GM18499 (cell line): ENCODE data around the gene SDK1.

Experiments
- ATAC-seq: cut with Tn5 transposase; IDR thresholded peaks from one replicate; pipeline ENCODE4 v1.9.1; 2021; ENCODE audit warnings: moderate number of reproducible peaks; ENCODE audit not compliant: insufficient read depth, unreplicated experiment

SDK1 gene

DNA sequence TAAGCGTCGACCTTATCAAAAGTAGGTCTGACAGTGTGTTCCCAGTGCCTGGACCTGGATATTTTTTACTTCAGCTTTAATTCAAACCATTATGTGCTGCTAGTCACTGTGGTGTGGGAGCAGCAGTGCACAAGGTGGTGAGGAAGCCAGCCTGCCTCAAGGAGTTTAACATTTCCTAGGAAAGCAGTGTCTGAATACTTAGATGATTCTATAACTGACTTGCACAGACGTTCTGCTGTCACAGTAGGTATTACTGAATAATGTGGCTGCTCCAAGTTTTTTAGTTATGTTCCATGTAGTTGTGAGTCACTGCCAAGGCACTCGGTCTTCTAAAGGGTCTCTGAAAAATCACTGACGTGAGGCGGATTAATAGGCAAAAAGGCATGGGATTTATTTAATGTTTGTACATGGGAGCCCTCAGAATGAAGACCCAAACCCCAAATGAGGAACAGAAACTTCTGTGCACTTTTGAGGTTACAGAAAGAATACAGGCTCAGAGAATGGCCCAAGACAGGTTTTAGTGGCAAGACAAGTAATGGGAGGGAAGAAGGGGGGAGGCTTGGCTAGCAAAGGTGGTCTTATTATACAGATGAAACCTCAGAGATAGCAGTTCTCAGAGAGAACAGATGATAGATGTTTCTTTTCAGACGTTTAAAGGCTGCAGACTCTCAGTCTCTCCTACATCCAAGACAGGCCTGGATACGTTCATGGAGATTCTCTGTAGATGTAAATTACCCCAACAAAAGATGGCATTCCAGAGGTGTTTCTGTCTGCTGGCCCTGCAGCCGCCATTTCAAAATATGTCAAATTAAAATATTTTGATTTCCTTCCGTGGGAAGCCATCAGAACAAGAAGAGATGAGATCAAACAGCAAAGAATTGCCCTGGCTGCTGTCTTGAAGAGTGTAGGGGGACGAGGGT is 209.3 kb downstream of the SDK1 start:
- ATAC-seq, result no peak

DNA sequence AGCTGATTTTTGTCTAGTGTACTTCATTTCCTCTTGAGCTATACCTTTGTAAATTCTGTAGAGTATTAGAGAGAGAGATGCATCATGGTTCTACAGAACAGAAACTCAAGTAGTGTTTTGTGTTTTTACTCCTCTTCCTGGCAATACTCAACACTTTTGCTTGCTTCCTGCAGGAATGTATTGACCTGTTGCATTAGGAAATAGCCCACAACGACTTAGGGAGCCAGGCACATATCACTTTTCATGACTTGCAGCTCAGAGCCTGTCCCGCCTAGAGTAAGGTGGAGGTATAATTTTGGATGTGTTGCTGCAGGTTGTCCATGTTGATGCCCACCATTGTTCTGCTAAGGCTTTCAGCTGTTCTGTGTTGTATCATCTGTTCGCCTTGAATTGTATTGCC is 216.3 kb downstream of the SDK1 start:
- no peak for ATAC-seq

DNA sequence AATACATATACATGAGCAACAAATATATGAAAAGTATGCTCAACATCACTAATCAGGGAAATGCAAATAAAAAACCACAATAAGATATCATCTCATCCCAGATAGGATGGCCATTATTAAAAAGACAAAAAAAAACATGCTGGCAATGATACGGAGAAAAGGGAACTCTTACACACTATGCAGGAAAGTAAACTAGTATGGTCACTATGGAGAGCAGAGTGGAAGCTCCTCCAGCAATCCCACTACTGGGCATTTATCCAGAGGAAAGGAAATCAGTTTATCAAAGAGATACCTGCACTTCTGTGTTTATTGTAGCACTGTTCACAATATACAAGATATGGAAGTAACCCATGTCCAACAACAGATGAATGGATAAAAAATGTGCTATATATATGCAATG is 217.5 kb downstream of the SDK1 start:
- ATAC-seq, result no peak

DNA sequence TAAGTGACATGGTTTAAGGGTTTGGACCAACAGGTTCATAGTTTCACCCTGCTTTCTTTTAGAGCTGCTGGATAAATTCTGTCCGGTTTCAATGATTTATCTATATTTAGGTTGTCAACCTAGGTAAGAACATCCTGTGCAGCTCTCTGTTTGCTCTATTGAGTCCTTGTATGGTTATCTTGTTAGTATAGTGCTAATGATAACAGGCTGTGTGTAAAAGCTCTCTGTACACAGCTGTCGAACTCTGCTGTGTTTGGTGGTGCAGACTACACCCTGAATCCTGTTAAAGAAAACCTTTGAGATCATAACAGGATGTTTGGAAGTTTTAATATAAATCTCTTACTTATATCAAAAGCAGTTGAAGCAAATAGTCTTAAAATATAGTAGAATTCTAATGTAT is 219.2 kb downstream of the SDK1 start:
- no peak for ATAC-seq

DNA sequence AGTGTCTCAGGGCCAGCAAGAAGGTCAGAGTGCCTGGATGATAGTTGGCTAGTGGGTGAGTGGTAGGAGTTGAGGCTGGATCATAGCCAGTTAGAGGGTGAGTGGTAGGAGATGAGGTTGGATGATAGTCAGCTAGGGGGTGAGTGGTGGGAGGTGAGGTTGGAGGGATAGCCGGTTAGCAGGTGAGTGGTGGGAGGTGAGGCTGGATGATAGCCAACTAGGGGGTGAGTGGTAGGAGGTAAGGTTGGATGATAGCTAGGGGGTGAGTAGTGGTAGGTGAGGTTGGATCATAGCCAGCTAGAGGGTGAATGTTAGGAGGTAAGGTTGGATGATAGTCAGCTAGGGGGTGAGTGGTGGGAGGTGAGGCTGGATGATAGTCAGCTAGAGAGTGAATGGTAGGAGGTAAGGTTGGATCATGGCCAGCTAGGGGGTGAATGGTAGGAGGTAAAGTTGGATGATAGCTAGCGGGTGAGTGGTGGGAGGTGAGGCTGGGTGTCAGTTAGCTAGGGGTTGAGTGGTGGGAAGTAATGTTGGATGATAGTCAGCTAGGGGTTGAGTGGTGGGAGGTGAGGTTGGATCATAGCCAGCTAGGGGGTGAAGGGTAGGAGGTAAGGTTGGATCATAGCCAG is 226.6 kb downstream of the SDK1 start:
- no peak for ATAC-seq

DNA sequence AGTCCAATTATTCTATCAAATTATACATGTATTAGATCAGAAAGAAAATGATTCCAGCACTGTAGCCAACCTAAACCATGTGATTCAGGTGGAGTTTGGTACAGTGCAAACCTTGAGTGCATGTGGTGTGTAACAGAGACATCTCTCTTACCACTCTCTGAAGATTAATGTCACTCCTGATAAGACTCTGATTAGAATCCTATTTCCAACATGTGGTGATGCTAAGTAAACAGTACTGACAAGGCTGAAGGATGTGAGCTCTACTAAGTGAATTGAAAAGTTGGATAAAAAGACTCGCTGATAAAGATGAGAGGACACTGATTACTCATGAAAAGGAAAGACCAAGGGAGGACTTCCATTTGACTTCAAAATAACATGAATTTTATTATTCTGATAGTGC is 232.0 kb downstream of the SDK1 start:
- no peak for ATAC-seq

DNA sequence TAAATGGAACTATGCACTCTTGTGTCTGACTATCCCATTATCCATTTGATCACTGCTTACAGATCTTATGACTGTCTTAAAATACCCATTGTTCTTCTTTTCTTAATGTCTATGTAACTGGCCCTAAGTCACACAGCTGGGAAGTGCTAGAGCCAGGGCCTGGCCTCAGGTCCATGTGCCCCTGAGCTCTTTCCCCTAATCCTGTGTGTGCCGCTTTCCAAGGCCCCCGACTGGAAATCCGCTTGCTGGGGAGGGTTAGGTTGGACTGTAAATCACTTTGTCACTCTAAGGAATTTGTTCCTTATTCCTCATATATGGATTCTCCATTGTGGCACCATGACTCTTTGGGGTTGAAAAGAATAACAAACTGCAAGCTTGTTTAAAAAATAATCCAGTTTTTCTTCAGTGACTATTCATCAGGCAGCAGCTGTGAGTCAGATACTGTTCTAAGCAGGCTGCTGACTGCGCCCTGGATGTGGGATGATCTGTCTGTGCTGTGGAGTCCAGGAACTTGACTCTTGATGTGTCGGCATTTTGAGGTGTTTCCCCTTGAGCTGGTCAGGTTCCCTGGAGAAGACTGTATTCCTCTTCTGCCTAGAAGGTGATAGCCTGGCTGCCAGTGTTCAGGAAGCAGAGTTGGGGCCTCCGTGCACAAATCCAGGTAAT is 236.3 kb downstream of the SDK1 start:
- ATAC-seq, result no peak

DNA sequence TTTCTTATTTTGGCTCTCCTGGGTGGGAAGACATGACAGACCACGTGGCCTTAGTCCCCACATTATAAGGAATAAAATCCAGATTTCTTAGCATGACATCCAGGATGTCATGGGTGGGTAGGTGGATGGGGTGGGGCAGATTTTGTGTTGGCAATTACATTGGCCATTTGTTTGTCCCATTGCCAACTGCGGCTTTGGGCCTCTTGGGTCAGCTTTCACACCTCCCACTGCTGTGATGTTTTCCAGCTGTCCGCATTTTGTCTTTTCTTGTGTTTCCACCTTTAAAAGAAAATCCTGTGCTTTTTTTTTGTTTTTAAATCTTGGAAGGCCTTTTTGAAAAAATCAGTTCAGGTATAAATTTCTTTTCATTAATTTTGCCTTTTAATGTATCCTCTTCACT is 237.0 kb downstream of the SDK1 start:
- no peak for ATAC-seq

DNA sequence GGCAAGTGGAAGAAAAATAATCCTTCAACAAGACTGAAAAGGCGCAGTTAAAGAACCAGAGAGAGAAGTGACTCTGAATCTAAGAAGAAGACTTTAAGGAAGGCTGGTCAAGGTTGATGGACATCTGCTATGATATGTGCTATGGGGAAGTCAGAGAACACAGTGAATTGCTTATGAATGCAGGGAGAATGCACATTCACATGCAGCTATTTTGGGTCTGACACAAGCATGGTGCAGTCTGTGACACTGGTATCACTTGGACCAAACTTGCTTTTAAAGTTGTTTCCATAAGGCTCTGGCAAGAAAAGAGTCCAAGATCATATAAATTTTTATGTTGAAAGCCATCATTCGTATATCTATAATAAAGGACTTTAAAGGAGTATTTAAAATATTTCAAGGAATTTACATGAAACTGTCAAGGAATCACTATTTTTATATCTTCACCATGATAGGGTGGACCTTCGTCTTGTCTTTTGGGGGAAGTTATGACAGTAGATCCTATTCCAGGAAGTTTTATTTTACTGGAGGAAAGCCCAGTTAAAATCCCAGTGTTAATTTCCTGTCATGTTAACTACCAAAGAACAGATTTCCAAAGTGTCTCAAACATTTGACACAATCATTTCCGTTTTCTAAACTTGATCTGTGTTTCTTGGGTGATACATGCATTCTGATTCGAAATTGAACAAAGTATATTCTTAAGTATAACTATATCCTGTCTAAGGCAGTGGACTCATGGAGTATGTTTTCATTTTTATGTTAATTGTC is 239.6 kb downstream of the SDK1 start:
- ATAC-seq, result no peak

DNA sequence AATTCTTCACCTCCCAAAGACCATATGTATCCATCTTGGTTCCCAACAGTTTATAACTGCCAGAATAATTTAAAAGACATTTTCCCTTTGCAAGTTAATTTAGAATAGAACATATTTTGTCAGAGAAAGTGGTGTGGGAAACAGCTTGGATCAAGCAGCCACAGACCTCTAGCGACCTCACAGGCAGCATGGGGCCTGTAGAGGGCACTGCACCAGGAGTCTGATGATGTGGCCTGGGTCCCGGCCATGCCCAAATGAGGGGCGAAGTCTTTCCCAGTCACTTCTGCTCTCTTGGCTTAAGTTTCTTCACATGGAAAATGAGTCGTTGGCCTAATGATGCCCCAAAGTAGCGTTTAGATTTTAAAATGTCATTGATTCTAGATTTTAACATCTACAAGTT is 243.2 kb downstream of the SDK1 start:
- no peak for ATAC-seq

DNA sequence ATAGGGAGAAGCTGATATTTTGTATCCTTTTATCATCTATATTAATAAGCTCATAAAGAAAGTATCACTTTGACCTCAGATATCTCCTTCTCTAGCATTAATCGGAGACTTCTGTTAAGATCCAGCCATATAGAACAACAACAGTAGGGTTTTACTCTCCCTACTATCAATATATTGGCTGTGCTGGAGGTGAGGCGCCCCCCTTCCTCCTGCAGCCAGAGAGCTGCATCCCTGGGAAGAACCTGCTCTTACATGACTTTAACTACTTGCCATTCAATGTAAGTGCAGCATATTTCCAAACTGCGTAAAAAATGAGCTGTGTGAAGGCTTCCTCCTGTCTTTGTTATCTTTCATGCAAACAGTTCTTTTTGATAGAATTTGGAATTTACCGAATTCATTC is 247.8 kb downstream of the SDK1 start:
- ATAC-seq, result no peak

DNA sequence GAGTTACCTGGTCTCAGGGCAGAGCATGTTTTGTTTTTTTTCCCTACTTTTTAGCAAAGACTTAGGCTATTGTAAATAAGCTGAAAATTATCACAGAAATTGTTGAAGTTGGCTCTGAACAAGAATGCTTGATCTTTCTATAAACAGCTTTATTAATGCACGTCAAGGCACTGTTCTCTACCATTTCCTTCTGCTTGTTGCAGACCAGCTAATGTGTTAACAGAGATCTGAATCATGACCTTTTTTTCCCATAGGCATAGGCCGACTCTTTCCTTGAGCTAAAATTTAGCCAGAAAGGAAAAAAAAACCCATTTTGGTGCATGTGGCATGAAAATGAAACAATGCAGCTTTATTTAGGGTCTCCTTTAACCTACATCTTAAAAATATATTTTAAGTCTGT is 248.5 kb downstream of the SDK1 start:
- ATAC-seq, result no peak

DNA sequence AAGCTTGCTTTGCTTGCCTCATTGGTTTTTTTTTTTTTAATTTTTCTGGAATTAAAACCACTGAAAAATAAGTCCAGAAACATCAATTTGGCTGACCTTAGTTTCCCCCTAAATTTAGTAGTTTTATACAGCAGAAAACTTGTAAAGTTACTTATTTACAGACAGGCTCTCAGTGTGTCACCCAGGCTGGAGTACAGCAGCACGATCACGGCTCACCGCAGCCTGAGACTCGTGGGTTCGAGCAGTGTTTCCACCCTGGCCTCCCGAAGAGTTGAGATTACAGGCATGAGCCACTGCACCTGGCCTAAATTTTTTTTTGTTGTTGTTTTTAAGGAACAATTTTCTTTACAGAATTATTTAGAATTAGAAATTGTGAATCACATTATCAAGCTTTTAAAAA is 250.5 kb downstream of the SDK1 start:
- ATAC-seq, result no peak

DNA sequence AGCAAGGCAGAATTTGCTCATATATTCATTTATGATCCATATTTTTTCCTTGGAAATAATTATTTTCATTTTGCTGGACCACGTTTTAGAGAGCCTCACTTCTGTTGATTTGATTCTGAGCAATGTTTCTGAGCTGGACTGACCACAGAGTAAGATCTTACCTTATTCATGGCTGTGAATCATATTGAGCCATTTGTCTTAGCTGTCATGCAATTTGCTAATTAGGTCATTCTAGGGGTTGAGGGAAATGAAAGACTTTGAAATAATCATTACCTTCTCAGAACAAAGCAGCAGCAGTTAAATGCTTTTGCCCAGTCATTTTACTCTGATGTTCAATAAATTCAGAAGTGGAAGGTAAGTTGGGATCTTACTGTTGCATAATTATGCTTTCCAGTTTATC is 251.4 kb downstream of the SDK1 start:
- no peak for ATAC-seq

DNA sequence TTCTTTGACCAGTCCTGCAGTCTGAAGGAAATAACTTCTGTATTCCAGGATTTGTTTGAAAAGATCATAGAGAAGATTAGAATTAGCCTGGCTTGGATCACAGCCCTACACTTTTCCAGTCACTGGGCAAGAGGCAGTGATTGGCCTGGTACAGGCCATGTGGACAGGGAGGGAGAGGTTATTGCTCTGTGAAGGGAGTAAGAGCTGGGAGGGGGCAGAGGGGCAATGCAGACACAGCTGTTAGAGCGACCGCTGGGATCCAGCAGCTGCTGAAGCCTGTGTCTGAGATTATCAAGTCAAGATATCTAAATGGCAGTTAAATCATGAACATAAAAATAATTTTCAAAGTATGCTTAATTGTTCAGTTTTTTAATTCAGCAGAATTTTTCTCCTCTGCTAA is 257.3 kb downstream of the SDK1 start:
- ATAC-seq, result no peak

DNA sequence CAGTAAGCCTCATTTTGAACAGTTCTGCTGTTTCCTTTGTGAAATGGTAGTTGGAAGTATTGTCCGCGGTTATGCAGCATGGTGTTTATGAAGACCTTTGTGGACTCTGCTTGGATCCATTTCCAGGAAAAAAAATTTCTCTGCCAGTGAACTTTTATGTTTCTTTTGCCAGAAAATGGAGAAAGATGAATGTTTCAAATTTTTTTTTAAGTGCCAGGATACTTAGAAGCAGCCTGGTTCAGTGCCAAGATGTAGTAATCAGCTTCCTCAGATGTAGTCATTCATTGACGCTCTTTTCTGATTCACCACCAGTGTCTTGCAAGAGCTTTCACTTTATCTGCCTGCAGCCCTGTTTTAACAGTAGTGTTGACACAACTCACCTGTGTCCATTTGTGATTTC is 258.2 kb downstream of the SDK1 start:
- no peak for ATAC-seq

DNA sequence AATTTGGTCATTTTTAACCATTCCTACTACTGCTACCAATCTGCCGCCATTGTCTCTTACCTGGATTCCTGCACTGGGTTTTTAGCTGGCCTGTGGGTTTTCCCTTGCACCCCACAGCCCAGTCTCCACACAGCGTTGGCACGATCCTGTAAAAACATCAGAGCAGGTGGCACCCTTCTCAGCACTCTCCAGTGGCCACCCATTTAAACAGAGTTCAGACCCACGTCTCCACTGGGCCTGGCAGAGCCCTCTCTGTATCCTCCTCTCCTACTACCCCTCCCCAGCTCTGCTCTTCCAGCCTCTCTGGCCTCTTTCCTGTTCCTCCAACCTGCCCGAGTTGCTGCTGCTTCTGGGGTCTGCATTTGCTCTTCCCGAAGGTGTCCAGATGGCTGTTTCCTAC is 259.4 kb downstream of the SDK1 start:
- ATAC-seq, result no peak

DNA sequence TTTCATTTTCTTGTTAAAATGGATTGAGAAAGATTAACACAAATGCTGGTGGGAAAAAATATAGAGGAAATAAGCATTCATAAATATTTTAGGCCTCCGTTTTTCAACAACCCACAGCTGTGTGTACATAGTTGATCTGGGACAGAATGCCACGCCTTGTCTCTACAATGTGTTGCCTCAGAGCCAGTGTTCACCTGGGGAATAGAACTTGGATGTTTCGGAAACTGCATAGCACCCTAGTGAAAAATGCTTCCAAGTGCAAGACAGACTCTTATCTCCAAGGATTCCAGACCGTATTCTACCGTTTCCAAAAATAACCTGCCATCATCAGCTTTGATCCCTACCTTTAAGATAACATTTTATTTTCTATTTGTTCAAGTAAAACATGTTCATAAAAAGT is 260.9 kb downstream of the SDK1 start:
- ATAC-seq, result no peak

DNA sequence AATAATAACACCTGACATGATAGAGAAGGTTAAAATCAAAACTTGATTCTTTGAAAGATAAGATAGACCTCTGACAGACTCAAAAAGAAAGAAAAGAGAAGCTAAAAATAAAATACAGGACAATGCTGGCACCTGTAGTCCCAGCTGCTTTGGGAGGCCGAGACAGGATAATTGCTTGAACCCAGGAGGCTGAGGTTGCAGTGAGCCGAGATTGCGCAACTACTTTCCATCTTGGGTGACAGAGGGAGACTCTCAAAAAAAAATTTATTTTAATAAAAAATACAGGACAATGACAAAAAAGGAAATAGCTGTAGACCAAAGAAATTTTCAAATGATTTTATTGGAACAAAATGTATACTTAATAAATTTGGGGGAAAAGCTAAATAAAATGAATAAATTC is 263.2 kb downstream of the SDK1 start:
- no peak for ATAC-seq

DNA sequence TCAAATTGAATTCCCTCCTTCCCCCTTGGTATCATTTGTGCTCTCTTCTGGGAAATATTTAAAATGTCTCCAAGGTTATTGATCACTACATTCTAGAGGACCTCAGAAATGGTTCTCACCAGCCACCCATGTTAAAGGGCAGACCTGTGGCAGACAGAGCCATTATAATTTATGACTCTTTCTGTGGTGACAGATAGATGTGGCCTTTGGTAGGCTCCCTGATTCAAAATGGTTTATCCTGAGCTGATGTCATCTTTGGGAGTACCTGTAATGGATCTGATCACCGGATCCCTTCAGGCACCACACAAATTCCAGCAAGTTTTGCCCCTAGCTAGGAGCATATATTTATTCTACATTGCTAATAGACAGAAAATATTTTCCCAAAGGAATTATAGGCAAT is 267.5 kb downstream of the SDK1 start:
- no peak for ATAC-seq

DNA sequence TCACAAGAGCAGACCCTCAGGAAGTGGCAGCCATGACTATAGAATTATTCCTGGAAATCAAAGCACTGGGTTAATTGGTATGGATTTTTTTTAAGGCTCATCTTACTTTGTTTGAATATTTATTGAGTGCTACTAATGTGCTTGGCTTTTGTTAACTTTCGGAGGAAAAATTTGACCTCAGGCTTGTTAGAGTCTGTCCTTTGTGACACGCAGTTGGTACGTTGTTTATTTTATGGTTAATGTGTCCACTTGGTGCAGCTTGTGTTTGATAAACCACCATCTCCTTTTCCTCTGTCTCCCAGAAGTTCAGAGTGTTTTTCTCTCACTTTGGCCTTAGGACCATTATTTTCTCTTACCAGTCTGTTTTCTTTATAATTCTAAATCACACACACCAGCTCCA is 268.6 kb downstream of the SDK1 start:
- no peak for ATAC-seq
